ENCODE data around the gene NAT10. TPM values are rescaled to one million over a fixed set of nuclear protein-coding genes. Genes with fewer than 3 reads are reported as not detected.

Gene NAT10
- total RNA-seq, 3 donors from 2014 or later, result 203 to 213 (median 213) TPM

DNA sequence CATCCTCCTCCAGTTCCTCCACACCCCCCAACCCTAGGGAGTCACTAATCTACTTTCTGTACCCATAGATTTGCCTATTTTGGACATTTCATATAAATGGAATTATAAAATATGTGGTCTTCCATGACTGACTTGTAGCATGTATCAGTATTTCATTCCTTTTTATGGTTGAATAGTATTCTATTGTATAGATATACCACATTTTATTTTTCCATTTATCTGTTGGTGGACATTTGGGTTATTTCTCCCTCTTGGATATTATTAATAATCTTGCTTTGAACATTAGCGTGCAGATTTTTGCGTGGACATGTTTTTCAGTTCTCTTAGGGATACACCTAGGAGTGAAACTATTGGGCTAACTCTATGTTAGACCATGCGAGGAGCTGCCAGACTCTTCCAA lies 23.4 kb downstream of the NAT10 start:
- ATAC-seq, result no peak
- Mint-ChIP-seq H3K4me3 (no peak overlapping the region), H3K4me1 (ENCODE audit: low read depth) (no peaks in the 10 kb centered on the region), H3K36me3 (ENCODE audit: insufficient read depth) (peaks cover 55% of the 10 kb centered on the region), H3K9me3 (no peaks in the 10 kb centered on the region), H3K27me3 (ENCODE audit: low read depth) (no peaks in the 10 kb centered on the region)
- DNase-seq, result no peak

DNA sequence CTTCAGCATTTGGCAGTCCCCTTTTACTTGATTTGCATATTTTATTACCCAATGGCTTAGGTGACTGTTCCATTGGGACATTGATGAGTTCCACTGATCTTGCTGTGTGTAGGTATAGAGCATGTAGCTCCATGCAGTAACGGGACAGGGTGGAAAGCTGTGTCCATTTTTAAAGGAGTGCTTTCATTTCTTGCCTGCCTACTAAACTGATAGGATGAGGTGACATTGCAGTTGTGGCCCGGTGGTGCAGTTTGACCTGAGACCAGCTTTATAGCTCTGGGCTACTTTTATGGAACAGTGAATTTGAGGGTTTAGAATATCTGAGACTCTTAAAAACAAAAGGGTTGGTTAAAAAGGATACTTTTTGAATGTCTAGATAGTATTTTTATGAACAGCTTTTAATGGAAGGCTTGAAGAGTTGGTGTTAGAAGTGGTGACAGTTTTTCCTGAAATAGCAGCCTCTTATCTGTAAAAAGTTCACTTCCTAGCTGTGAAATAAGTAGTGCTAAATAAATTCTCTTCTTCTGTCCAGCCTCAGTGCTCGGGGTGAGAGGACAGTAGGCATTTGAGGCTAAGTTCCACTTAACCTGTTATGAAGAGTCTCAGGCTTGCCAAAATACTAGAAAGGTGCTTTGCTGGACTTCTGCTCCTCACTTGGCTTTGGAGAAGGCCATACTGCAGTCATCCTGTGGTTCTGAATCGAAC lies 27.0 kb downstream of the NAT10 start:
- DNase-seq, result no peak
- no peak for ATAC-seq
- Mint-ChIP-seq H3K4me1 (ENCODE audit: low read depth) (peaks cover 1% of the 10 kb centered on the region), H3K9me3 (no peaks in the 10 kb centered on the region), H3K36me3 (ENCODE audit: insufficient read depth) (peaks cover 51% of the 10 kb centered on the region), H3K4me3 (no peak overlapping the region), H3K27me3 (ENCODE audit: low read depth) (no peaks in the 10 kb centered on the region)

DNA sequence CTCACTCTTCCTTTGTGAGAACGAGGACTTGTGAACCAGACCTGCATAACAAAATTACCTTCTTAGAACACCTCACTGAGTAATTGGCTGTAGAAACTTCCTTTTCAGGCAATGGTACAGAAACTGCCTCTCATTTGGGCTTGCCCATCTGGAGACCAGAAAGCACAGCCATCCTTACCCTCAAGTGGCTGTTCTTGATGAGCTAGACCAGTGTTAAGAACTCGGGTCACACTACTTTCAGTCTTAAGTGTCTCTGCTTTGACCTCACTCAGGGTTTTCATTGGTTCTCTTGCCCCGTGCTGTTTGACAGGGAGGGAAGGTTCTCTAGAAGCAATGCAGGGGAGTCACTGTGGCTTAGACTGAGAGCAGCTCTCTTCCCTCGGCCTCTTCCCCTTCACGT lies 29.3 kb downstream of the NAT10 start:
- Mint-ChIP-seq H3K9me3 (no peaks in the 10 kb centered on the region), H3K27me3 (ENCODE audit: low read depth) (no peaks in the 10 kb centered on the region), H3K36me3 (ENCODE audit: insufficient read depth) (peaks cover 55% of the 10 kb centered on the region), H3K4me3 (no peak overlapping the region), H3K4me1 (ENCODE audit: low read depth) (peaks cover 1% of the 10 kb centered on the region)
- DNase-seq (no peak), ATAC-seq (no peak)

DNA sequence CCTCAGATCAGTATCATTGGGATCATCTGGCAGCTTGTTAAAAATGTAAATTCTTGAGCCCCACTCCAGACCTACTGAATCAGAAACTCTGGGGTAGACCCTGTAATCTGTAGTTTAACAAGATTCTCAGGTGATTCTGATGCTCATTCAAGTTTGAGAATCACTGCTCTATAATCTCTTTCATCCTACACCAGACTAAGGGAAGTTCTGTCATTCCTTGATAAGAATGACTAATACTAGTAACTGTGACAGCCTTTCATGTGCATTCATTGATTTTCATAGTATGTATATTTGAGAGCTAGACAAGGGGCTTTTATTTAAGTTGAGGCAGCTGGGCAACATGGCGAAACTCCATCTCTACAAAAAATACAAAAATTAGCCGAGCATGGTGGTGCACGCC lies 30.0 kb downstream of the NAT10 start:
- H3K4me3 Mint-ChIP-seq, result no peak overlapping the region
- no peak for DNase-seq
- no peaks in the 10 kb centered on the region for H3K9me3 Mint-ChIP-seq
- ATAC-seq, result peak; percentile 65 to 71
- peaks cover 57% of the 10 kb centered on the region for H3K36me3 Mint-ChIP-seq (ENCODE audit: insufficient read depth)
- H3K4me1 Mint-ChIP-seq (ENCODE audit: low read depth), result peaks cover 1% of the 10 kb centered on the region
- H3K27me3 Mint-ChIP-seq (ENCODE audit: low read depth), result no peaks in the 10 kb centered on the region

DNA sequence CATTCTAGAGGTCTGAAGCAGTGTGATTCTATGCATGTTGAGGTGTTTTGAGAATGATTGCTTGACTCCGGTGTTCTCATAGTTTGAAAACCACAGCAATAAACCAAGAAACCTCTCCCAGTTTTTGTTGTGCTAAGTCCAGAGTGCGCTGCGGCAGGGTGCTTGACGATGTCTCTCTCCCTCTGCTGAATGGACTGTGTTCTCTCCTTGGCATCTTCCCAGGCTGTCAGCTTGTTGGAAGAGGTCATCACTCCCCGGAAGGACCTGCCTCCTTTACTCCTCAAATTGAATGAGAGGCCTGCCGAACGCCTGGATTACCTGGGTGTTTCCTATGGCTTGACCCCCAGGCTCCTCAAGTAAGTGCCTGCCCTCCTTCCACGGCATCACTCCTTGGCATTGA lies 31.0 kb downstream of the NAT10 start:
- ATAC-seq, result no peak
- DNase-seq, result no peak
- H3K36me3 Mint-ChIP-seq (ENCODE audit: insufficient read depth), result peaks cover 59% of the 10 kb centered on the region
- no peak overlapping the region for H3K4me3 Mint-ChIP-seq
- no peaks in the 10 kb centered on the region for H3K9me3 Mint-ChIP-seq
- H3K4me1 Mint-ChIP-seq (ENCODE audit: low read depth), result peaks cover 1% of the 10 kb centered on the region
- no peaks in the 10 kb centered on the region for H3K27me3 Mint-ChIP-seq (ENCODE audit: low read depth)

DNA sequence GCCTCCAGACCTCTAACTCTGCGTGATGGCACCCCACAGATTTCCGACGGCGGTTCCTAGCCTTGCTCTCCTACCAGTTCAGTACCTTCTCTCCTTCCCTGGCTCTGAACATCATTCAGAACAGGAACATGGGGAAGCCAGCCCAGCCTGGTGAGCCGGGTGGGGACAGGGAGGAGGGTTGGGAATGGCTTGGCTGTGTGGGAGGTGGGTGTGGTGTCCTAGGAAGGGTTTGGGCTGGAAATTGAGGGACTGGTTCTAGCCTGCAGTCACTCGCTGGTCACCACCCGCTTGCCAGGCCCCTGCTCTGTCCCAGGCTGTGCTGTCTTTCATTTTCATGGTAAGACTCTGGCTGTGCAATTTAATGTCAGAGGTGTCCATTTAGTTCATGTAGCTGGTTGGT lies 33.9 kb downstream of the NAT10 start:
- DNase-seq, result no peak
- no peak for ATAC-seq
- Mint-ChIP-seq H3K36me3 (ENCODE audit: insufficient read depth) (peaks cover 58% of the 10 kb centered on the region), H3K4me3 (no peak overlapping the region), H3K4me1 (ENCODE audit: low read depth) (peaks cover 1% of the 10 kb centered on the region), H3K27me3 (ENCODE audit: low read depth) (no peaks in the 10 kb centered on the region), H3K9me3 (no peaks in the 10 kb centered on the region)

DNA sequence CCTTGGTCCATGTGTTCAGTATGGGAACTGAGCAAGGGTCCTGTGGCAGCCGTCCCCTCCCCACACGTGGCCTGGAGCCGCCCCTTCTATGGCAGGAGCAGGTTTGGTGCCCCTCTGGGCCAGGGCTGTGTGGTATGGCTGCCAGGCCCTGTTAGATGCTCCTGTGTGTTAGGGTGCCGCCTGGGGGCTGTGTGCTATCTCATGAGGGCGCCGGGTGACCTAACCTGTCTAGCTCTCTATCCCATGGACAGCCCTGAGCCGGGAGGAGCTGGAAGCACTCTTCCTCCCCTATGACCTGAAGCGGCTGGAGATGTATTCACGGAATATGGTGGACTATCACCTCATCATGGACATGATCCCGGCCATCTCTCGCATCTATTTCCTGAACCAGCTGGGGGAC lies 34.7 kb downstream of the NAT10 start:
- no peak for DNase-seq
- ATAC-seq, result no peak
- Mint-ChIP-seq H3K36me3 (ENCODE audit: insufficient read depth) (peaks cover 58% of the 10 kb centered on the region), H3K4me1 (ENCODE audit: low read depth) (peaks cover 1% of the 10 kb centered on the region), H3K27me3 (ENCODE audit: low read depth) (no peaks in the 10 kb centered on the region), H3K9me3 (no peaks in the 10 kb centered on the region), H3K4me3 (no peak overlapping the region)

DNA sequence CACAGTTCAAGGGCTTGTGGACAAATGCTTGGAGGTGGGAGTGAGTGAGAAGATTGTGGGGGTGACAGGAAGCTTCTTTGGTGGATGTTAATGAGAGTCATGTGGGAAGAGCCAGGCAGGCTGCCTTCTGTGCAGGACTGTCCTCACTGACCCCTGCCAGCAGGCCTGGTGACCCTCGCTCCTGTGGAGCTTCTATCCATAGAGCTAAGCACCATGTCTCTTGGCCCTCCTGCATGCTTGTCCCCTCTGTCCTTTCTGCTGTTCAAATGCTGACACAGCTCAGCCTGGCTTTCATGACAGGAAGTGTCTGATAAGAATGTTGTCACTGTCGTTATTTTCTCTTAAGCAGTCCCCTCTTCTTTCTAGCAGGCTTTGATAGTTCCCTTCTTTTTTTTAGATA lies 37.6 kb downstream of the NAT10 start:
- Mint-ChIP-seq H3K27me3 (ENCODE audit: low read depth) (no peaks in the 10 kb centered on the region), H3K4me3 (no peak overlapping the region), H3K36me3 (ENCODE audit: insufficient read depth) (peaks cover 56% of the 10 kb centered on the region), H3K4me1 (ENCODE audit: low read depth) (no peaks in the 10 kb centered on the region), H3K9me3 (no peaks in the 10 kb centered on the region)
- DNase-seq, result no peak
- ATAC-seq, result no peak

DNA sequence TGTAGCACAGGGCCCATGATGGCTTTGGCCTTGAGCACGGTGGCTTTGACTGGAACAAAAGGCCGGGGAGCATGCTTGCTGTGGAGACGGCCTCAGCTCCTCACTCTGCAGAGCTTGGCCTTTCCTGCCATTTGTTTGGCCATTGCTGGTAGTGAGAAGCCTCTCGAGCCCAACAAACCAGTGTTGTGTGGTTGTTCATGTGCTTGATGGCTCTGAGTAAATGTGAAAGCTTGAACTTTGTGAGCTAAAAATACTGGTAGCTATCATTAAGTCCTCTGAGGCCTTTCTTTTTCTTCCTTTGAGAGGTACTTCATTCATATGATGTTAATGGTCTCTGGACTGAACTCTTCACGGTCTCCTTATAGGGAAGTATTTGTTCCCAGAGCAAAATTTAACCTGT lies 39.6 kb downstream of the NAT10 start:
- Mint-ChIP-seq H3K4me3 (no peak overlapping the region), H3K27me3 (ENCODE audit: low read depth) (no peaks in the 10 kb centered on the region), H3K4me1 (ENCODE audit: low read depth) (no peaks in the 10 kb centered on the region), H3K36me3 (ENCODE audit: insufficient read depth) (peaks cover 51% of the 10 kb centered on the region), H3K9me3 (no peaks in the 10 kb centered on the region)
- DNase-seq, result no peak
- ATAC-seq, result no peak

DNA sequence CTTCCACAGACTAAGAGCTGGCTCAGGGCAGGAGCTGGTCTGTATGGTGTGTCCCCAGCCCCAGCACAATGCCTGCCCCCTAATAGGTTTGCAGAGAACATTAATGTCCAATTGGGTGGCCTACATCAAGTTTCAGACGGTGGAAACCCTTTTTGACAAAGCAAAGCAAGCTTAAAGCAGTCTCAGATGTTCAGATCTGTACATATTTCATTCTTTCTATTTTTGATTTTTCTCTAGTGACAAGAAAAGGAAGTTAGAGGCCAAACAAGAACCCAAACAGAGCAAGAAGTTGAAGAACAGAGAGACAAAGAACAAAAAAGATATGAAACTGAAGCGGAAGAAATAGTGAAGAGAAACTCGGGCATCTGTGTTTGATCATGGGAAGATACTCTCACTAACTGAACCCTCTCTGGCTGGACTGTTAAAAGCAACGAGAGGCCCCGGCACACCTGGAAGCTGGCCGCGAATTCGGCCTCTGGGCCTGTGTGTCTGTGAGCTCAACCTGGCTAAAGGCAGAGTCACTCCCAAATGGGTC lies 40.5 kb downstream of the NAT10 start:
- Mint-ChIP-seq H3K9me3 (no peaks in the 10 kb centered on the region), H3K36me3 (ENCODE audit: insufficient read depth) (peaks cover 49% of the 10 kb centered on the region), H3K4me3 (no peak overlapping the region), H3K4me1 (ENCODE audit: low read depth) (no peaks in the 10 kb centered on the region), H3K27me3 (ENCODE audit: low read depth) (no peaks in the 10 kb centered on the region)
- ATAC-seq (no peak), DNase-seq (no peak)

DNA sequence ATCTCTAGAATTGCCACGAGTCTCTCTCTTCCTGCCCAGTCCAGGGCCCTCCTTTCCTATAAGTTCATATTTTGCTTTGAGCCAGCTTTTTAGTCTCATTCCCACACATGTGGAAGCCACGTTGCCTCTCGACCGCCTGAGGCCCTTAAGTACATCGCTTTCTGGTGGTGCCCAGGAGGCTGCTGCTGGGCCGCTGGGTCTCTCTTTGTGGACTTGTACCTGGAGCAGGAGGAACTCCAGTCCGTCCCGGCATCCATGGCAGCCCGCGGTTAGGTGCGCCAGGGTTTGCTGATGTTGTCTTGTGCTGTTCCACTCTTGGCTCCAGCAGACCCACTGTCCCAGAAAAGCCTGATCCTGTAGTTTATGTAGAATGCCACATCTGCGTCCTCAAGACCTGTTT lies 41.0 kb downstream of the NAT10 start:
- ATAC-seq (no peak), DNase-seq (no peak)
- H3K4me1 Mint-ChIP-seq (ENCODE audit: low read depth), result no peaks in the 10 kb centered on the region
- no peaks in the 10 kb centered on the region for H3K9me3 Mint-ChIP-seq
- H3K36me3 Mint-ChIP-seq (ENCODE audit: insufficient read depth), result peaks cover 48% of the 10 kb centered on the region
- no peaks in the 10 kb centered on the region for H3K27me3 Mint-ChIP-seq (ENCODE audit: low read depth)
- H3K4me3 Mint-ChIP-seq, result no peak overlapping the region

DNA sequence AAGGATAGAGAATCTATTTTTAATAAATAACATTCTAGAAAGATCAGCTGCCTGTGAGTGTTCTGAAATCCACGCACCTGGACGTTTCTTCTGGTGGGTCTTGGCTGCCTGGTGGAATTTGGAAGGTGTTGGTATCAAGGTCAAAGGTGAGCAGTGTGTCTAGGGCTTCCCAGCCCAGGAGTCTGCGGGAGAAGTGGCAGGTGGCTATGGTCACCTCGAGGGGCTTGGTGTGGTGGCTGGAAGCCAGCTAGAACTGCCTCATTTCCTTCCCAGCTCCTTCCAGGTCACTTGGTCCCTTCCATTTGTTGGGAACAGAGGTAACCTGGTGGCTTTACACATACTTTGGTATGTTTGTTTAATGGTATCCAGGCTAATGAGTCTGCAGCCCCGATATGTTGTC lies 41.4 kb downstream of the NAT10 start:
- no peaks in the 10 kb centered on the region for H3K27me3 Mint-ChIP-seq (ENCODE audit: low read depth)
- H3K4me3 Mint-ChIP-seq, result no peak overlapping the region
- ATAC-seq (no peak), DNase-seq (no peak)
- peaks cover 44% of the 10 kb centered on the region for H3K36me3 Mint-ChIP-seq (ENCODE audit: insufficient read depth)
- H3K9me3 Mint-ChIP-seq, result no peaks in the 10 kb centered on the region
- H3K4me1 Mint-ChIP-seq (ENCODE audit: low read depth), result no peaks in the 10 kb centered on the region

DNA sequence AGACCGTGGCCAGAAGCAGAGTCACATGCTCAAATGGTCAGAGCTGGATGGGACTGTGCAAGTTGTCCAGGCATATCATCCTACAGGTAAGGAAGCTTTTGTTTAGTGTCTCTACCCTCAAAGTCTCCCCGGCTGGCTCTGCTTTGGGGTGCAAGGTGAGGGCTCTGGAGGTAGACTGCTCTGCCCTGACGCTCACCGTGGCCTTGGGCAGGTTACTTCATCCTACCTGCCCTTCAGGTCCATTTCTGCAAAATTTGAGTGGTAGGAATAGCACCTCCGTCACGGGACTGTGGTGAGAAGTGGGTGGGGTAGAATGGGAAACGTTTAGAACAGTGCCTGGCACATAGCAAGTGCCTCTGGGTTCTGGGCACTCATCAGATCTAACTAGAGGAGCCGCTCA lies 42.2 kb downstream of the NAT10 start:
- Mint-ChIP-seq H3K9me3 (no peaks in the 10 kb centered on the region), H3K4me3 (no peak overlapping the region), H3K27me3 (ENCODE audit: low read depth) (no peaks in the 10 kb centered on the region), H3K36me3 (ENCODE audit: insufficient read depth) (peaks cover 38% of the 10 kb centered on the region), H3K4me1 (ENCODE audit: low read depth) (no peaks in the 10 kb centered on the region)
- DNase-seq (no peak), ATAC-seq (no peak)

DNA sequence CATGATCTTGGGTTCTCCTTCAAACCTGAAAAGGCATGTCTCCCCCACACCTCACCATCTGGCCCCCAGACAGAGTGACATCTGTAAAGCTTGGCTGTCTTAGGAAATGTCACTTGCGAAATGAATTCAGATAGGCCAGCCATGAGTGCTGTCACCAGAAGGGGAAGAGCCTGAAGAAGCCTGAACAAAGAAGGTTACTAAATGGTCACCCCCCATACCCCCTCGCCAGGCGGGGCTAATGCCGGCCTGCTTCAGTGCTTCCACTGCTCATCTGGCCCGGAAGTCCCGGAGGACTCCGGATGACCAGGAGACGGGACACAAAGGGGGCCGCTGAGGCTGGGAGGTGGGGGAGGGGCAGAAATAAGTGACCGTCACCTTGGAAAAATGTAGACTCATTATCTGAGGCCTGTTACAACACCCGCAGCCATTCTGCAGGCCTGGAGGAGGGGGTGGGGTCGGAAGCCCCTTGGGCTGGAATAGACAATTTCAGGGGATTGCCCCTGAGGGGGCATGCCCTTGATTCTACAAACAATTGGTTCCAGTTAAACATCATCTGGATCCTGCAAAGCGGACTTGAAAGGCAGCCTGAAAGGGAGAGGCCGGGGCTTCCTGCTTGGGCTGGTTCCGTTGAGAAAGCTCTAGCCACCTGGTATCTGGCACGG lies 43.2 kb downstream of the NAT10 start:
- Mint-ChIP-seq H3K4me1 (ENCODE audit: low read depth) (peaks cover 2% of the 10 kb centered on the region), H3K27me3 (ENCODE audit: low read depth) (no peaks in the 10 kb centered on the region), H3K4me3 (no peak overlapping the region), H3K36me3 (ENCODE audit: insufficient read depth) (peaks cover 29% of the 10 kb centered on the region), H3K9me3 (no peaks in the 10 kb centered on the region)
- DNase-seq (no peak), ATAC-seq (no peak)

DNA sequence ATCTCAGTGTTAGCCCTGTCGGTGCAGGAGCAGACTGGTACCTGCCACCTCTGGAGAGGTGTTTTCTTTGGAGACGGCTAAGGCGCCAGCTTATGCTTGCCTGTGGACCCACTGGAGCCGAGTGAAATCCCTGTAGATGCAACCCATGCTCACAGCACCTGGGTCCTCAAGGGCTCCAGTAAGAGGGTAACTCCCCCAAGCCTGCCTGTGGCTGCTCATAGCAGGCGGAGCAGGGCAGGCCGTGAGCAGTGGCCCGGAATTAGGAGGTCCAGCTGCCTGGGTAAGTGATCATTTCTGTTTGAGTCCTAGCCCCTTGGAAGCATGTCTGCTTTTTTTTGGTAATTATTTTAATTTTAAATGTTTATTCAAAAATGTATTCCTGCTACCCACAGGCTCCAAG lies 43.8 kb downstream of the NAT10 start:
- Mint-ChIP-seq H3K4me1 (ENCODE audit: low read depth) (peaks cover 4% of the 10 kb centered on the region), H3K4me3 (no peak overlapping the region), H3K27me3 (ENCODE audit: low read depth) (no peaks in the 10 kb centered on the region), H3K9me3 (no peaks in the 10 kb centered on the region), H3K36me3 (ENCODE audit: insufficient read depth) (peaks cover 29% of the 10 kb centered on the region)
- DNase-seq, result no peak
- no peak for ATAC-seq

Measured in activated T-cell treated with anti-CD3 and anti-CD28 coated beads, Interleukin-2, amount 50 U/mL, for 4 hours (primary cell).